Measurements from ENCODE around the gene AKAP4. TPM values are rescaled to one million over a fixed set of nuclear protein-coding genes. Genes with fewer than 3 reads are reported as not detected.

The AKAP4 gene
- total and polyA plus RNA-seq, 2 donors (not counting 1 experiment from before 2014, with no cell fraction given): not detected

DNA sequence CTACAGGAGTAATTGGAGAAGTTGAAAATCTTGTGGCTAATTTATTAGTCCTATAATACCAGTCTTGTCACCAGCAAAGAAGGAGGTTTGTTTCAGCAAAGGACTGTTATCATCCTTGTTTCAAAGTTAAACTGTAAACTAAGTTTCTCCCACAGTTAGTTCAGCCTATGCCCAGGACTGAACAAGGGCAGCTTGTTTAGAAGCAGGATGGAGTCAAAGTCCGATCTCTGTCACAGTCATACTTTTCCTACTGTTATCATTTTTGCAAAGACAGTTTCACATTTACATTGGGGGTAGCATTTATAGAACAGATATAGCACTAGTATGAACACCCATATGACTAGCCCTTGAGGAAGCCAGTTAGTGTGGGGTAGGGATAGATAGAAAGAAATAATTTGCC lies 46.4 kb downstream of the AKAP4 start:
- H3K9me3 Mint-ChIP-seq (ENCODE audit: insufficient read depth): no peaks in the 10 kb centered on the region
- Histone ChIP-seq H4K20me1 (ENCODE audit: control insufficient read depth, insufficient read depth, low read length, poor library complexity, severe bottlenecking) (no peaks in the 10 kb centered on the region), H3K27me3 (replicated peaks in 1 of 4; ENCODE audit: control extremely low read depth in 1 of 4, control insufficient read depth in 3 of 4, insufficient read depth in 4 of 4, low read length in 3 of 4) (no peaks in the 10 kb centered on the region), H3K9me3 (ENCODE audit: control extremely low read depth in 1 of 3, control insufficient read depth in 2 of 3, insufficient read depth in 1 of 3, low read length in 2 of 3) (no peaks in the 10 kb centered on the region), H3K79me2 (ENCODE audit: control insufficient read depth, insufficient read depth, low read length) (no peaks in the 10 kb centered on the region), H3K9ac (ENCODE audit: low read length) (no peak overlapping the region), H3K4me1 (ENCODE audit: control insufficient read depth in 2 of 2, insufficient read depth in 2 of 2, low read length in 2 of 2) (no peaks in the 10 kb centered on the region), H3K36me3 (replicated peaks in 1 of 2; ENCODE audit: control extremely low read depth in 1 of 2, control insufficient read depth in 1 of 2, extremely low read depth in 1 of 2, insufficient read depth in 2 of 2, low read length in 1 of 2) (no peaks in the 10 kb centered on the region), H2AFZ (ENCODE audit: insufficient read depth, low read depth, low read length, poor library complexity, severe bottlenecking) (no peak overlapping the region), H3K4me2 (replicated peaks; ENCODE audit: low read depth, low read length, poor library complexity, severe bottlenecking) (no peak overlapping the region), H3K4me3 (ENCODE audit: control extremely low read depth in 1 of 5, extremely low read depth in 1 of 5, insufficient read depth in 1 of 5, low read depth in 2 of 5, low read length in 4 of 5) (no peak overlapping the region), H3K27ac (ENCODE audit: low read length in 2 of 2) (no peak overlapping the region)
- no peak overlapping the region for H3K4me3 Mint-ChIP-seq
- no peaks in the 10 kb centered on the region for H3K4me1 Mint-ChIP-seq
- no peak overlapping the region for H3K27ac Mint-ChIP-seq
- TF ChIP-seq, protein P1, sequence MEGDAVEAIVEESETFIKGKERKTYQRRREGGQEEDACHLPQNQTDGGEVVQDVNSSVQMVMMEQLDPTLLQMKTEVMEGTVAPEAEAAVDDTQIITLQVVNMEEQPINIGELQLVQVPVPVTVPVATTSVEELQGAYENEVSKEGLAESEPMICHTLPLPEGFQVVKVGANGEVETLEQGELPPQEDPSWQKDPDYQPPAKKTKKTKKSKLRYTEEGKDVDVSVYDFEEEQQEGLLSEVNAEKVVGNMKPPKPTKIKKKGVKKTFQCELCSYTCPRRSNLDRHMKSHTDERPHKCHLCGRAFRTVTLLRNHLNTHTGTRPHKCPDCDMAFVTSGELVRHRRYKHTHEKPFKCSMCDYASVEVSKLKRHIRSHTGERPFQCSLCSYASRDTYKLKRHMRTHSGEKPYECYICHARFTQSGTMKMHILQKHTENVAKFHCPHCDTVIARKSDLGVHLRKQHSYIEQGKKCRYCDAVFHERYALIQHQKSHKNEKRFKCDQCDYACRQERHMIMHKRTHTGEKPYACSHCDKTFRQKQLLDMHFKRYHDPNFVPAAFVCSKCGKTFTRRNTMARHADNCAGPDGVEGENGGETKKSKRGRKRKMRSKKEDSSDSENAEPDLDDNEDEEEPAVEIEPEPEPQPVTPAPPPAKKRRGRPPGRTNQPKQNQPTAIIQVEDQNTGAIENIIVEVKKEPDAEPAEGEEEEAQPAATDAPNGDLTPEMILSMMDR (IDR thresholded peaks at IDR 0.05): no peak
- TF ChIP-seq EZH2 (IDR thresholded peaks at IDR 0.05; ENCODE audit: borderline replicate concordance, insufficient read depth, low read depth, low read length, poor library complexity, severe bottlenecking): no peak
- intact Hi-C loops (cut with micrococcal nuclease): no loop called here
- ChIA-PET CTCF (no interaction called here), POLR2A (no interaction called here)
- no peak for ATAC-seq (ENCODE audit: low read depth)
- no CpG with 5 or more reads among the region's 1 CpG for WGBS (ENCODE audit: insufficient coverage)
- H3K27me3 Mint-ChIP-seq: peaks cover 4% of the 10 kb centered on the region
- DNase-seq: no peak

DNA sequence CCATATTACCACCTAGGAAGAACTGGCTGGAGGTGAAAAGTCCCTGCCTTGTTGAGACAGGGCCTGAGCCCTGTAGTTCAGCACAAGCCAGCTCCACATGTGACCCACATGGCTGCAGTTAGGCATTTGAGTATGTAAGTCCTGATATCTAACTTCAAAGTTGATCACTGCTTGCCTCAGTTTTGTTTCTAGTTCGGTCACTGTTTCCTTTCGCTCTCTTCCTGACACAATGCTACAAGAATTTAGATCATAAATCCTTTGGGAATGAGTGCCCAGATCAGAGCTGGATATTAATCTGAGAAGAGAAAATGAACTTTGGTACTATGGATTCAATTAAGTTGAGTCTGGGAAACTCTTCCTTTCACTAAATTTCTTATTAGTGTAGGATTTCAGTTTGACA lies 48.4 kb downstream of the AKAP4 start:
- no peak overlapping the region for H3K9ac ChIP-seq (ENCODE audit: low read length)
- no peak overlapping the region for H3K27ac Mint-ChIP-seq
- no peaks in the 10 kb centered on the region for H3K4me1 Mint-ChIP-seq
- ATAC-seq (ENCODE audit: low read depth): no peak
- H2AFZ ChIP-seq (ENCODE audit: insufficient read depth, low read depth, low read length, poor library complexity, severe bottlenecking): no peak overlapping the region
- intact Hi-C loops (cut with micrococcal nuclease): no loop called here
- TF ChIP-seq, protein P1 (IDR thresholded peaks at IDR 0.05): no peak
- TF ChIP-seq EZH2 (IDR thresholded peaks at IDR 0.05; ENCODE audit: borderline replicate concordance, insufficient read depth, low read depth, low read length, poor library complexity, severe bottlenecking): no peak
- no CpG with 5 or more reads among the region's 2 CpGs for WGBS (ENCODE audit: insufficient coverage)
- no peaks in the 10 kb centered on the region for H3K79me2 ChIP-seq (ENCODE audit: control insufficient read depth, insufficient read depth, low read length)
- H3K4me1 ChIP-seq (ENCODE audit: control insufficient read depth in 2 of 2, insufficient read depth in 2 of 2, low read length in 2 of 2): no peaks in the 10 kb centered on the region
- ChIA-PET POLR2A (no interaction called here), CTCF (no interaction called here)
- H4K20me1 ChIP-seq (ENCODE audit: control insufficient read depth, insufficient read depth, low read length, poor library complexity, severe bottlenecking): no peaks in the 10 kb centered on the region
- DNase-seq: no peak
- H3K36me3 ChIP-seq (replicated peaks in 1 of 2; ENCODE audit: control extremely low read depth in 1 of 2, control insufficient read depth in 1 of 2, extremely low read depth in 1 of 2, insufficient read depth in 2 of 2, low read length in 1 of 2): no peaks in the 10 kb centered on the region
- H3K4me3 ChIP-seq (ENCODE audit: control extremely low read depth in 1 of 5, extremely low read depth in 1 of 5, insufficient read depth in 1 of 5, low read depth in 2 of 5, low read length in 4 of 5): no peak overlapping the region
- peaks cover 4% of the 10 kb centered on the region for H3K27me3 Mint-ChIP-seq
- no peak overlapping the region for H3K27ac ChIP-seq (ENCODE audit: low read length in 2 of 2)
- no peaks in the 10 kb centered on the region for H3K27me3 ChIP-seq (replicated peaks in 1 of 4; ENCODE audit: control extremely low read depth in 1 of 4, control insufficient read depth in 3 of 4, insufficient read depth in 4 of 4, low read length in 3 of 4)
- no peaks in the 10 kb centered on the region for H3K9me3 Mint-ChIP-seq (ENCODE audit: insufficient read depth)
- no peak overlapping the region for H3K4me3 Mint-ChIP-seq
- H3K9me3 ChIP-seq (ENCODE audit: control extremely low read depth in 1 of 3, control insufficient read depth in 2 of 3, insufficient read depth in 1 of 3, low read length in 2 of 3): no peaks in the 10 kb centered on the region
- H3K4me2 ChIP-seq (replicated peaks; ENCODE audit: low read depth, low read length, poor library complexity, severe bottlenecking): no peak overlapping the region

All from B cell (primary cell).